Stimulated activated CD4-positive, alpha-beta T cell treated with anti-CD3 and anti-CD28 coated beads, Interleukin-4, amount 100 ng/mL, for 4 hours (primary cell): ENCODE results near the gene MAT2B.

ENCODE experiments used
- DNase-seq, 2 experiments: peaks; one replicate each; pipeline ENCODE4 v3.0.0-alpha.2; 2020

MAT2B gene

DNA sequence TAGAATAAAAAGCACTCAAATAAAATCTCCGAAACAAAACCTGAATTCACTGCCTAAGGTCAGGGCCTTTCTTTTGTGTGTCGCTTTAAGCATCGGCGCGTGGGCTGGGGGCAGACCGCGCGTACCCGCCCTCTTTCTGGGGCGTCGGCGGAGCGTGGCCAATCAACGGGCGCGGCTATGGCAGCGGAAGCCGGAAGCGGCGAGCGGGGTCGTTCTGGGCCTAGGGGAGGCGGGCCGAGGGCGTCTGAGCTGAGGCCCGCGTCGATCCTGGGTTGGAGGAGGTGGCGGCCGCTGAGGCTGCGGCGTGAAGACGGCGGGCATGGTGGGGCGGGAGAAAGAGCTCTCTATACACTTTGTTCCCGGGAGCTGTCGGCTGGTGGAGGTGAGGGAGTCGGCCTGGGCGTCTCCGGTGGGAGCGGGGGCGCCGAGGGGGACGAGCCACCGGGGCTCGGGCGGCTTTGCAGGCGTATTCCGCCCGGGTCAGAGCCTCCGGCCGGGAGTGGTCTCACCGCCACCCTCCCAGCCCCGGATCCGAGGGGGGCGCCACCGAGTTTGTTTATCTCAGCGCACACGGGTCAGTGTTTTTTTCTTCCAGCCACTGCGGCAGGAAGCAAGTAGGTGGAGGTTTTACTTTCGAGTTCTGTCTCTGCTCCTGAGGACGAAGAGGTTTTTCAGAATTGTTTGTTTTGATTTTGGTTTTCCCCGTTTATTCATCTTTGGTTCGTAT lies at the start of gene MAT2B:
MAT2B (plus strand) TSS at position 252 of the 727 bp plus-strand sequence; CDS start at position 320, 68 bp downstream.
- DNase-seq: peak; percentile 94

DNA sequence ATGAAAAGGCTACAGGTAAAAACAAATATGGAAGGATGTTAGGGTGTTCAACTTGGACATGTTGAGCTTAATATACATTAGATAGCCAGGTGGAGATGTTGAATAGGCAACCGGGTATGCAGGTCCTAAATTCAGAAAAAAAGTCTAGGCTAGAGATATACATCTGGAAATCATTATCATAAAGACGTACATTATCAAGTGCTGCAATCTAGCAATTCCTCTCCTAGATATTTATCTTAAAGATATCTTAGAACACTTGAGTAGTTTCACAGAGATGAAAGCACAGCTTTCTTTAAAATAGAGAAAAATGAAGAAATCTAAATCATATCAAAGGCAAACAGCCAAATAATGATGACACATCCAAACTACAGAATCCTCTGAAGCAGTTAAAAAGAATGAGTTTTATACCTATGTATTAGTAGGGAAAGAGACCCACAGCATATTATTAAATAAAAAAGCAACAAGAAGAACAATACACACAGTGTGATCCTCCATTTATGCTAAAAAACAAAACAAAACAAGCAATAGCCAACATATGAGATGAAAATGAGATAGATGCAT lies 49.3 kb upstream of the MAT2B start:
- DNase-seq: no peak

DNA sequence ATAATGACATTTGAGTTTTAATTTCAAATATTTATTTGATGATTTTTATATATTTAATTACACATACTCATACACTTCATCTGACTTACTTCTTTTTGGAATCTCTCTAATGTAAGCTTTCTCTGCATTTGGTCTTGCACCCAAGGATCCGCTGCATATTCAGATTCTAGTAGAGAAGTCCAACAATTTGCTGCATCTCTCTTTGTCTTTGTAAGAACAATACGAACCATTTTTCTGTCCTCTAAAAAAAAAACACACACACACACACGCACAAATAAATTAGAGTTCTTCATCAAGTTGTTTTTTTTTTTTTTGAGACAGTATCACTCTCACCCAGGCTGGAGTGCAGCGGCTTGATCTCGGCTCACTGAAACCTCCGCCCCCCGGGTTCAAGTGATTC lies 48.6 kb upstream of the MAT2B start:
- DNase-seq: no peak

DNA sequence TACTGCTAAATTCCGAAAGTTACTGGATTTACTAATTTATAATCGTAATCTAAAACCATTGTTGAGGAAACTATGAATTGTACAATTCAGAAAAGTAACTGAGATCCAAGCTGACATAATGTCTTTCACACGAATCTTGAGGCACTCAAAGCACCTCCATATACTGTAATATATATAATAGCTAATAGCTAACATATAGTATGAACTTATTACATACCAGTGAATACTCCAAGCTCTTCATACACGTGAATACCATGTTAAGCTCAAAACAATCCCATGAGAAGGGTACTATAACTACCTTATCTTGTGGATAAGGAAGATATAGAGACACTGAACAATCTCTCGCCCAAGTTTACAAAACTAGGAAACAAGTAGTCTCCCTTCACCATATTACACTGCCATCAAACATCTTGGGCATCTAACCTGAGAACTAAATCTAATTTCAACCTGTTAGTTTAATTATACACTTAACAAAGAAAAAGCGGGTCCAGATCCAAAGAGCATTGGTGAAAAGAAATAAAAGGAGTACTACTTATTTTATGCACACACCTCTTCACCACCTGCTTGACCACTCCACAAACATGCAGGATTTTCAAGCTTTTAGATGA lies 46.5 kb upstream of the MAT2B start:
- no peak for DNase-seq

DNA sequence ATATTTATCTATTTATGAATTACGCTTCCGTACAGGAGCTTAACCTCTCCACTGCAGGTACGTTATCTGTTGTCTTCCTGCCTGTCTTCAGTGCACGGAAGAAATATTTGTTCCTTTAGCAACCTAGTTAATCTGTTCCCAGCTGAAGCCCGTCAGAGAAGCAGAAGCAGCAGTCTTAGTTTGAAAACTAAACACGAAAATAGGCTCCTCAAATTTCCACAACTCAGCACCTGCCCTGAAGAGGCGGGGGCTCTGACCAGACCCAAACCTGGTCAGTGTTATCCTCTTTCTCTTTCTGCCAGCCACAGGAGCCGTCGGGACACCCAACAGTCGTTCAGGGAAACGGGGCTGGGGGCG lies 46.0 kb upstream of the MAT2B start:
- DNase-seq: no peak

DNA sequence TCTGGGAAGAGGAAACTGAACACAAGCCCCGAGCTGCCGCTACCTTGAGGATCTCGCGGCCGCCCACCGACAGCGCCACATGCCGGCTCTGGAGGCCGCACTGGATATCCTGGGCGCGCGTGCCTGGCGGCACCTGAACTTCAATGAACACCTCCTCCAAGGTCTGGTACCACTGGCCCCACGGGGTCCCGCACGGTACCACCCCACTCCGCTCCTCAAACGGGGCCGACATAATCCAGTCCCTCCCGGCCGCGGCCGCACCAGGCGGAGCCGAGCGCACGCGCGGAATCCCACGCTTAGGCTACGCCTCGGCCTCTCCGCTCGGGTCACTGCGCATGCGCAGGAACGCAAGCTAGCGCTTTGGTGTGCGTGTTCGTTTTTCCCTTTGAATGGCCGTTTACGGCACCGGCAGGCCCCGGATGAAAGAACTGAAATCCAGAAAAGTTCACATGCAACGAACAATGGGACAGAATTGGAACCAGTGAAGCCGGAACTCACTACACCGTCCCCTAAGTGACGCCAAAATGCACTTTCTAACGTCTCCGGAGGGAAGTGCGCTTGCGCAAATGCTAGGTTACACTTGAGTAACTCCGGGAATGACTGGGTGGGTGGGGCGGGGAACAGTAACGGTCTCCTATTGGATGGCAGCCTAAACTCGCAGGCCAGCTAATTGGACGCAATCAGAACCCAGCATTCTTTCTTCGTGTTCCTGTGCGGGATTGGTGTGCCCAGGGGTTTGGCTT lies 45.4 kb upstream of the MAT2B start, which contains the start of gene NUDCD2:
NUDCD2 (minus strand) TSS at position 284 of the 743 bp plus-strand sequence; CDS start at position 232, 52 bp downstream.
- peak; percentile 92 to 95 for DNase-seq

DNA sequence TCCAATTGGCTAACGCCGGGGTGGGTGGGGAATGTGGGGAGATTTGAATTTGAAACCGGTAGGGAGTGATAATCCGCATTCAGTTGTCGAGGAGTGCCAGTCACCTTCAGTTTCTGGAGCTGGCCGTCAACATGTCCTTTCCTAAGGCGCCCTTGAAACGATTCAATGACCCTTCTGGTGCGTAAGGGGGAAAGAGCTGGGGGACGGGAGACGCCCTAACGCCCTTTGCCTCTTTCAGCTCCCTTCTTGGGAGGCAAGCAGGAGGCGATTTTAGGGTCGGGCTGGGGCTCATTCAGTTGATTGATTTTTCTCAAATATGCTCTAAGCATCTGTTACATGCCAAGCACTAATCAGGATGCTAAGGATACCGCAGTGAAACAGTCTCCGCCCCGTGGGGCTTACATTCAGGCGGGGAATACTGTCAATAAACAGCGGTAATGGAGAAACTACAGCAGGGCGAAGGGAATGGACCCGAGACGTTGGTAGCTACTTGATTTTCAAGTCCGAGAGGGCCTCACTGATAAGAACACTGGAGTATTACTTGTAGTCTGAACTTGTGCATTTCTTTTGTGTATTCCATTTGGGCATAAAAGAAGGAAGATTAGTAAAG lies 44.8 kb upstream of the MAT2B start, which contains the start of gene HMMR:
HMMR (plus strand) TSS at position 71 of the 610 bp plus-strand sequence; CDS start at position 132, 61 bp downstream.
- DNase-seq: no peak

DNA sequence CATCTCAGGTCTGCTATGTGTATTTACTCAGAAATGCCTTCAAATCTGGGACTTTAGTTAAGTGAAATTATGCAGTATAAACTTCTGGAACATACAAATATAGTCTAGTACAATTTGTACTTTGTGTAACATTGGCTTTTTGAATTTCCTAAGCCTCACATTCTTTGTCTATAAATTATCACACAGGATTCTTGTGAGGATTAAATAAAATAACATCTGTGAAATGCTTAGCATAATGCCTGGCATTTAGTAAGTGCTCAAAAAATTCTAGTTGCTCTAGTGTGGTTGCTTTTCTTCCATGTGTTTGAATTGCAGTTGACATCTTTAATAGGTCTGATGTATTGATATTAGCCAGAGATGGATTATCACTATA lies 42.4 kb upstream of the MAT2B start:
- no peak for DNase-seq

DNA sequence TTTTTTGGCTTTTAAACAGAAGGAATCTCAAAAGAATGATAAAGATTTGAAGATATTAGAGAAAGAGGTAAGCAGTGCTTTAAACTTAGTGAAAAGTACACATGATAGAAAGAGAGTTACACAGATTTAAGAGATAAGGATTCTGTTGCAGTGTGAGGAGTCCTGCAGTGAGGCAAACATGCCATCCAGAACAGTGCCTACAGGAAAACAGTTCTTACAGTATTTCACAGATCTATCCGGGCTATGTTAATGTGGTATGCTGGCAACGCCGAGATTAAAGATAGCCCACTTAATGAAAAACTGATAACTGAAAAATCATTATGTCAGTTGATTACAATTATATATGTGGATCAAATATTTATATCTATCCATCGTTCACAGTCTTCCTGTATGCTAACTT lies 37.7 kb upstream of the MAT2B start:
- DNase-seq: no peak

DNA sequence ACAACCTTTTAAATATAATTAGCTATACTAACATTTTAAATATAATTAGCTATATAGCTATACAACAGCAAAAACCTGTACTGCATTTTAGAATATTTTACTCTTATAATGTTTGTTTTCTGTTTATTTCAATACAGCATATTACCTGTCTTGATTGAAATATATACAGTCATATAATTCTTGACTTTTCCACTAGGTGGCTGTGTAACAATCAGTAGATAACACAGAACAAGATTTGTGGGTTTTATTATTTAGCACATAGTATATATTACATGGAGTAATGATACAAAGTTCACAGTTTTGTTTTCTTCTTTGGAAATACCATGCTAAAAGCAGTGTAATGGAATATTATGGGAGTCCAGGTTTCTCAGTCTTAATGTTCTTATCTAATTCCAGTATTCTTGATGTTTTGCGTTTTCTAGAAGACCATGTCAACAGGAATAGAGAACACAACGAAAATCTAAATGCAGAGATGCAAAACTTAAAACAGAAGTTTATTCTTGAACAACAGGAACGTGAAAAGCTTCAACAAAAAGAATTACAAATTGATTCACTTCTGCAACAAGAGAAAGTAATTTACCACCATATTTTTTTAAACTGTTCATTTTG lies 31.7 kb upstream of the MAT2B start:
- DNase-seq: no peak

DNA sequence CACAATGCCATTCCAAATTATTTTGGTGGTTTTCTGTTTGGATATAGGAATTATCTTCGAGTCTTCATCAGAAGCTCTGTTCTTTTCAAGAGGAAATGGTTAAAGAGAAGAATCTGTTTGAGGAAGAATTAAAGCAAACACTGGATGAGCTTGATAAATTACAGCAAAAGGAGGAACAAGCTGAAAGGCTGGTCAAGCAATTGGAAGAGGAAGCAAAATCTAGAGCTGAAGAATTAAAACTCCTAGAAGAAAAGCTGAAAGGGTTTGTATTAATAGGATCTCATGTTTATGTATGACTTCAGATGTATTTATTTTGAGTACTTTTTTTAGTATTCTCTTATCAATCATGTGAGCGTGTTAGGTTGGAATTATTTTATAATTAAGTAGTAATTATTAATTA lies 30.0 kb upstream of the MAT2B start:
- DNase-seq: no peak

DNA sequence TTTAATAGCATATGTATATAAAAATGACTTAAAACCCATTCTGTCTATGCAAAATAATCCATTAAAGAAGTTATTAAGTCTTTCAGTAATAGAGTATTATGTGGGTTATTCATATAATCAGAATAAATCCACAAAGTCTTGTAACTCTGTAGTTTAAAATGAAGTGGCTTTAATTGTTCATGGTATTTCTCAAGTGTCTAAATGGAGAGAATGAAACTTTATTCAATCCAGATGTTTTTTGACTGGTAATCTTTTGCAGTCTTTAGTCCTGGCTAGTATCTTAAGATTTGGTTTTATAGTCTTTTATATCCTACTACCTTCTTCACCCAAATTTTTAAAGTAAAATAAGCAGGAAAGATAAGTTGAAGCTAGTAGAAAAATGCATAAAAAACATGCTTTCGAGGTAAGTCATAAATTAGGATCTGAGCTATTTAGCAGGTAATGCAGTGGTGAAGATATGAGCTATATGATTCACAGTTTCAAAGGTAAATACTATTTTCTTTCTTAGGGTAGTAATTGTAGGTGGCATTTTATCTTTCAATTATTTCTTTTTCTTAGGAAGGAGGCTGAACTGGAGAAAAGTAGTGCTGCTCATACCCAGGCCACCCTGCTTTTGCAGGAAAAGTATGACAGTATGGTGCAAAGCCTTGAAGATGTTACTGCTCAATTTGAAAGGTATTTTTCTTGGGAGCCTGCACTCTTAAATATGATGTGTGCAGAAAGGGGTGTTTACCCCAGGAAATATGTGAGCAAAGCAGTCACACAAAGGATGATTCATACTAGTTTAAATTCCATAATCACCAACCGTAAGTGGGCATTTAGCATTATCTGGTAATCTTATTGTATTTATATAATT lies 27.1 kb upstream of the MAT2B start:
- no peak for DNase-seq

DNA sequence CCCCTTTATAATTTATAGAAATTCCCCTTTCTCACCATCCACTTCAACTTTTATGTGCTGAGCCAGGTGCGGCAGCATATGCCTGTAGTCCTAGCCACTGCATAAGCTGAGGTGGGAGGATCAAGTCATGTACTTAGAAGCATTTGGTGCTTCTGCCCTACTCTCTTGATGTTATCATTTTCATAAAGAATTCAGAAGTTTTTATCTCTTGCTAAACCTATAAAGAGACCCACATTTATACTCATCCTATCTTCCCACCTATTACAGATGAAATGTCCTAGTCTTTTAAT lies 26.5 kb upstream of the MAT2B start:
- DNase-seq: no peak

DNA sequence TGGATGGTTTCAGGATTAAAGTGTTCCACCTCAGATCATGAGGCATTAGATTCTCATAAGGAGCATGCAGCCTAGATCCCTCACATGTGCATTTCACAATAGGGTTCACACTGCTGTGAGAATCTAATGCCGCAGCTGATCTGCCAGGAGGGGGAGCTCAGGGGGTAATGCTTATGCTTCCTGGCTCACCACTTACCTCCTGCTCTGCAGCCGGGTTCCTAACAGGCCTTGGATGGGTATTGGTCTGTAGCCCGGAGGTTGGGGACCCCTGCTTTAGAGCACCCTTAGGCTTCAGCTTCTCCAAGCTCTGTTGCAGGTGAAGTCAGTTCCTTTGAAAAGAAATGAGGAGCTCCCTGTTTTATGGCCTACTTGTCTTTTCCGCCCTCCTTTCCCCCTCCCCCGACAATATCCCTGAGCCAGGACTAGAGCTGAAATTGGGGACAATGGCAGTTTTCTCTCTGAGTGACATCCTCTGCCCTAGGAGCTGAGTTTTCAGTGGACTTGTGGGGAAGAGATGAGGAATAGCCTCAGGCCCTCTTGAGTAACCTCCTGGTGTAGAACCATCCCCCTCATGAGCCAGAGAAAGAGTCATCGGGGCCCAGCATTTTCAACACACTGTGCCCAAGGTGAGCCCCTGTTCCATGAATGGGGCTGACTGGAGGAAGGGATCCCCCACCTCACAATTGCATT lies 16.2 kb upstream of the MAT2B start:
- no peak for DNase-seq

DNA sequence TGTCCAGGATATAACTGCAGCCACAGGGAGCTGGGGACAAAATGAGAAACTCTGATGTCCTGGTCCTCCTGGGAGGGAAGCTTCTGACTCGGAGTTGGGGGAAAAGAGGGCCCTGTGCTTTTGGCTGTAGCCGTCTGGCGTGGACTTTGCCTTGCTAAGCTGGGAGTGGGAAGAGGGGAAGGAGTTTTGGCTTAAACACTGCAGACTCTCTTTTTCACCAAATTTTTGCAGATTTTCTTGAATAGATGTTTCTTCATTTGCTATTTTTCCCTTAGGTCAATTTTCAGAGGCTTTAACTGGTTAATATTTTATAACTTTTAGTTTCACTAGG lies 15.7 kb upstream of the MAT2B start:
- DNase-seq: no peak

DNA sequence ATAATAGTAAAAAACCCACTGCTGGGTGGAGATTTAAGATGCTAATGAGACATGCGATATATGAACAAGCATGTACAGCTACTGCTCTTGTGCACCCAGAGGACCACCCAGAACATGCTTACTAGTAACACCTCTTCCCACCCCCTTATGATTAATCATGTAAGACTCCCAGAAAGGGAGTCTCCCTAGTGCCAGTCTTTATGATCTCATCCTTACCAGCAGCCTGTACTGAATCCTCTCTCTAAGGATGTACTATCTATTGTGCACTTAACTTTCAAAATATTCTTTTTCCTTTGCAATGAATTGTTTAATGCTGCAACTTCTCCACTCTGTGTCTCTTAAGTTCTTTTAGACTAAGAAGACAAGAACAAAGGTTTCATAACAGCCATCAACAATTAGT lies 9.1 kb upstream of the MAT2B start:
- DNase-seq: no peak

DNA sequence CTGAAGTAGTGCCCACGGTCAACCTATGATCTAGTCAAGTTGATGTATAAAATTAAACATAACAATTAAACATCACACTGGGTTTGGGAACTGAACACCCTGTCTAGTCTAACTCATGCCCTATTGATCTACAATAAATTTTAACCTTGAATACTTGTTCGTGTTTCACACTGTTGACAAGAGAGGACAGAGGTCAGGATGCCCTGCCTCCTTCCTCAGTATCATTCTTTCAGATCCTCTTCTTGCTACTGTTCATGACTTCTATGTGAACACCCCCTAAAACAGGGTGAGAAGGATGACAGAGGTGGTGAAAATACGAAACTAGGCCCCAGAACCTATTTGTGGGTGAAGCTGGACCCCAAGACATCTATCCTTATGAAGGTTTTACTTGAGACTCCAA lies 8.1 kb upstream of the MAT2B start:
- no peak for DNase-seq

DNA sequence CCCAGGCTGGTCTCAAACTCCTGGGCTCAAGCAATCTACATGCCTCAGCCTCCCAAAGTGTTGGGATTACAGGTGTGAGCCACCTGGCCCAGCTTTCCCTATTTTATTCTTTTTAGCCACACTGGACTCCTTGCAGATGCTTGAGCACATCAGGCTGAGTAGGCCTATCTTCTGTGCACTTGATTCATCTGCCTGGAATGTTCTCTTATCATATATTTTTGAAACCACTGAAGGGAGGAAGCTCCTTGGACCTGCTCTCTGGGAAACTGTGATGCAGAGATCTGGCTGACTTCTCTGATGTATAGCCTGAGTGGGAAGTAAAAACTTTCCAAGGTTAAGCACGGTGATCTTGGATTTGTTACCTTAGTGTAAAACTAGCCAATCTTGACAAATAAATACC lies 6.5 kb upstream of the MAT2B start:
- no peak for DNase-seq

DNA sequence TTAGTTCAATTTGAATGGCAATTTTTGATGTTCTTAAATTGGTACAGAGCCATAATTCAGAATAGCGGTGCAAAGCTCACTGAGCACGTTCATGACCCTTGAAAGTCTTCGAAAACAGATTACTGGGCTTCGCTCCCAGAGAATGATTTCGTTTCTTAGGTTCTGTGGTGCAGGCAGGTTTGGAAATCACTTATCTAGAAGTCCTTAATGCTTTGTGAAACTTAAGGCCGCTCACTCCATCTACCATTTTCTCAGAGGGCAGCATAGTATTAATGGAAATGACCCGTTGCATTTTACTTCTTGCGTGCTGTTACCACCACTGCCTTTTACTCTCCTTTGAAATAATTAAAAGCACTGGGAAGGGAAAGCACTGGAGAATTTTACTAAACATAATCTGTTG lies 2.9 kb upstream of the MAT2B start:
- DNase-seq: no peak

DNA sequence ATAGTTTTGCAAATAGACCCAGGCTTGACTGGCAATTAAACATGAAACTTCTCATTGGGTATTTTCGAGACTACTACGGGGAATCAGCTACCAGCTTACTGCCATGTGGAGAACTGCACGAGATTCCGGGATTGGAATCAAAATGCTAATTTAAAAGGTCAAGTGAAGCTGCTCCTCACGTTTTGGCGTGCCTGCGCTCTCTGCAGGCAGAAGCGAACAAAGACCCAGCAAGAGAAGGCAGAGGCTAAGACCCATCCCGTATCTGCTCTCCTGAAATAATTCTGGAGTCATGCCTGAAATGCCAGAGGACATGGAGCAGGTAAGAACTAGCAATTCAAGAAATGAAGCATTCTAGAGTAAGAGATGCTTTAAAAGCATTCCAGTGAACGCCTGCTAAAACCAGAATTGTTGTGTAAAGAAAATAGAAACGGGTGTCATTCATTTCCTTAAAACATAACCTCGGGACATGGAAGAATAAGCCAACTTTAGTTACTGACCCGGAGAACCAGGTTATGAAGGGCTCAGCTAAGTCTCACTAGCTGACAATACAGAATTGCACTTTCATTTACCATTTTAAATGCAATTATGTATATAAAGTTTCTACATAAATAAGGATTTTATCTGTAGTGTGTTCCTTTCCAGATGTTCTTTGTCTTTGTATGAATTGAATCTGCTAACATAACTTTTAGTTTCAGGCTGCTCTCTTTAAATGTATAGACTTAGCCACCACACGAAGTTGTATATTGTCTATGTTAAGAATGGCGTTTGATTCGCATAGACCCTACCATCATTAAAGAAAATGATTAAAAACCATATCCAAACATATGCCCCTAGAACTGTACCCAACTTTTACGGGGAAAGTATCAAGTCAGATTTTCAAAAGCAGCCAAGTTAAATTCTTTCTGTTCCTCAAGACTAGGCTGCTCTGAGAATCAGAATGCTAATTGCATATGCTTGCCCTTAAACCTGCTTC lies 2.0 kb upstream of the MAT2B start:
- DNase-seq: peak; percentile 21 to 24
